Activated T-cell treated with anti-CD3 and anti-CD28 coated beads, Interleukin-2, amount 50 U/mL, for 72 hours (primary cell): ENCODE measurements around the gene ATP5MG. TPM values are rescaled to one million over a fixed set of nuclear protein-coding genes. Genes with fewer than 3 reads are reported as not detected.
"Not testable (repeated sequence)": the region's sequence is repeated elsewhere in the genome, so short reads cannot be mapped to it uniquely, and the experiment has no call there.

ENCODE experiments used
- ATAC-seq, 2 donors: fragments of 150-1000 bp; cut with Tn5 transposase; replicated peaks in 1 of 2; 2 replicates each; pipeline ENCODE4 v1.10.0; 2021; ENCODE audit warnings: moderate library complexity in 2 of 2, mild to moderate bottlenecking in 1 of 2
- DNase-seq, 2 donors: peaks; one replicate each; pipeline ENCODE4 v3.0.0; 2021 to 2022; ENCODE audit warnings: mixed read lengths in 1 of 2
- H3K27ac Mint-ChIP-seq: one replicate; pipeline ENCODE4 v1.8.0; 2022; ENCODE audit warnings: mild to moderate bottlenecking, moderate library complexity, mixed read lengths
- H3K27me3 Mint-ChIP-seq: one replicate; pipeline ENCODE4 v1.8.0; 2022; ENCODE audit warnings: low read depth, mixed read lengths
- H3K36me3 Mint-ChIP-seq, 2 donors: one replicate each; pipeline ENCODE4 v1.8.0; 2022; ENCODE audit warnings: mixed read lengths in 2 of 2, mild to moderate bottlenecking in 1 of 2; ENCODE audit not compliant: insufficient read depth in 2 of 2
- H3K4me1 Mint-ChIP-seq: one replicate; pipeline ENCODE4 v1.8.0; 2022; ENCODE audit warnings: low read depth, mixed read lengths
- H3K4me3 Mint-ChIP-seq, 2 donors: one replicate each; pipeline ENCODE4 v1.8.0; 2022; ENCODE audit warnings: mild to moderate bottlenecking in 2 of 2, mixed read lengths in 2 of 2, moderate library complexity in 2 of 2
- H3K9me3 Mint-ChIP-seq, 2 donors: one replicate each; pipeline ENCODE4 v1.8.0; 2022; ENCODE audit warnings: mixed read lengths in 2 of 2
- total RNA-seq, 2 donors: library from RNA; stranded (reverse); gene quantifications; one replicate each; pipeline ENCODE4 v1.2.3, GENCODE V29; 2022

Gene ATP5MG
- total RNA-seq, 2 donors from 2014 or later = 176 to 225 TPM

GRCh38 chr11:118415062-118415738 lies 13.8 kb downstream of the ATP5MG start:
- Mint-ChIP-seq H3K27me3 (no peaks in the 10 kb centered on the region), H3K4me1 (no peaks in the 10 kb centered on the region), H3K36me3 (peaks cover 0 to 3% of the 10 kb centered on the region in 2 donors), H3K27ac (no peak overlapping the region), H3K9me3 (no peaks in the 10 kb centered on the region), H3K4me3 (no peak overlapping the region)
- DNase-seq (no peak), ATAC-seq (no peak)

- ATAC-seq (peak; percentile 84 to 87), DNase-seq (peak in 1 of 2 donors; percentile 33)
- H3K27me3 Mint-ChIP-seq = no peaks in the 10 kb centered on the region
These were observed 14.3 kb downstream of the ATP5MG start for GRCh38 chr11:118415739-118416068.

GRCh38 chr11:118416900-118417299 lies 15.5 kb downstream of the ATP5MG start:
- not testable (repeated sequence) for DNase-seq, ATAC-seq, H3K27me3 Mint-ChIP-seq, H3K36me3 Mint-ChIP-seq, H3K4me3 Mint-ChIP-seq, H3K27ac Mint-ChIP-seq, H3K4me1 Mint-ChIP-seq, H3K9me3 Mint-ChIP-seq

More at GRCh38 chr11:118415739-118416068, 14.3 kb downstream of the ATP5MG start:
- H3K36me3 Mint-ChIP-seq = no peaks in the 10 kb centered on the region
- no peaks in the 10 kb centered on the region for H3K9me3 Mint-ChIP-seq
- H3K27ac Mint-ChIP-seq = no peak overlapping the region
- no peak overlapping the region for H3K4me3 Mint-ChIP-seq
- H3K4me1 Mint-ChIP-seq = no peaks in the 10 kb centered on the region

DNA sequence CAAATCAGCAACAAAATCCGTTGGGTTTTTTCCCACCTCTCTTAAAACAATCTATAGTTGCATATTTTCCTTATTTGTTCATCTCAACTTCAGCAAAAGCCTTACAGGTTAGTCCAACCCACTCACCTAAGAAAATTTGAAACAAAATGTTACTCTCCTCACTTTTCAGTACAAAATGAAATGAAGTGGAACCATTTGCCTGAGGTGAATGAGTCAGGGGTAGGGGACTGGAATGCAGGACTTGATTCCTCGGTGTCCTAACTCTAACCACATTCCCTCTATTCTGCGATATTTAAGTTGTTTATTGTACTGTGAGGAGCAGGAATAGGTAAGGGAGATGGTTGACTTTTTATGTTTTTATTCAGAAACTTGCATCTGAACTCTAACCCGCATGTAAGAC lies 16.4 kb downstream of the ATP5MG start:
- ATAC-seq (no peak), DNase-seq (no peak)
- H3K36me3 Mint-ChIP-seq = no peaks in the 10 kb centered on the region
- no peak overlapping the region for H3K27ac Mint-ChIP-seq
- H3K4me1 Mint-ChIP-seq = no peaks in the 10 kb centered on the region
- H3K9me3 Mint-ChIP-seq = no peaks in the 10 kb centered on the region
- no peak overlapping the region for H3K4me3 Mint-ChIP-seq
- no peaks in the 10 kb centered on the region for H3K27me3 Mint-ChIP-seq

GRCh38 chr11:118418766-118419165 lies 17.4 kb downstream of the ATP5MG start:
- Mint-ChIP-seq H3K4me1 (no peaks in the 10 kb centered on the region), H3K4me3 (no peak overlapping the region), H3K36me3 (no peaks in the 10 kb centered on the region), H3K9me3 (no peaks in the 10 kb centered on the region), H3K27ac (no peak overlapping the region), H3K27me3 (no peaks in the 10 kb centered on the region)
- ATAC-seq = no peak
- no peak for DNase-seq

DNA sequence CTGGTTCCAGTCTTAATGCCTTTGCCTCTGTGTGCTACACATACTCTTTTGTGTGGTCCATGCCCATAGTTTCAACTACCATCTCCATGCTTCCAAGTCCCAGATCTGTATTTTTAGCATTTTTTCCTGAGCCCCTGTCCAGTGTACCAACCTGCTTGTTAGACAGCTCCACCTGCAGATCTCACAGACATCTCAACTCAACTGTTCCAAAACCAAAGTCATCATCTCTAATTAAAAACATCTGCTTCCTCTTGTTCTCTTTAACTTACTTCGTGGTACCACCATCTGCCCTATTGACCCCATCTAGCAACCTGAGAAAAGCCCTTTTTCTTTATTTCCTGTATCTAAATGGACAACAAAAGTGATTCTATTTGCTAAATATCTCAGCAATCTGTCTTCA lies 26.3 kb downstream of the ATP5MG start:
- Mint-ChIP-seq H3K9me3 (no peaks in the 10 kb centered on the region), H3K36me3 (no peaks in the 10 kb centered on the region), H3K4me1 (peaks cover 13% of the 10 kb centered on the region), H3K27me3 (no peaks in the 10 kb centered on the region), H3K27ac (no peak overlapping the region), H3K4me3 (no peak overlapping the region)
- ATAC-seq = no peak
- DNase-seq = no peak

DNA sequence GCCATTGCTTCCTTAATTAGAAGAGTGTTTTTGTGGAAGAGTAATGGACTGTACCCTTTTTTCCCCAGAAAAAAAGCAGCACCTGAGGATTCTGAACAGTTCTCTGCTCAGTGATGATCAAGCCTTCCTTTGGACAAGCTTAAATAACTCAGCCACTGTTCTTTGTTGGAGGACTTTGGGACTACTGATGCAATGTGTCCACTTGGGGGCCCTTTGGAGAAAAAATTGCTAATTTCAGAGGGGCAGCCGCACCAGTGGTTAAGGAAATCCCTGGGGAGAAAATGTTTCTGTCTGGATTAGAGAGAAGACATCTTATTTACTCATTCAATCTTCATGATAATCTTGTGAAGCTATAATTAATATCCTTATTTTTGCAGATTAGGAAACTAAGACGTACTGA lies 29.6 kb downstream of the ATP5MG start:
- H3K27ac Mint-ChIP-seq = no peak overlapping the region
- H3K4me1 Mint-ChIP-seq = peaks cover 27% of the 10 kb centered on the region

DNA sequence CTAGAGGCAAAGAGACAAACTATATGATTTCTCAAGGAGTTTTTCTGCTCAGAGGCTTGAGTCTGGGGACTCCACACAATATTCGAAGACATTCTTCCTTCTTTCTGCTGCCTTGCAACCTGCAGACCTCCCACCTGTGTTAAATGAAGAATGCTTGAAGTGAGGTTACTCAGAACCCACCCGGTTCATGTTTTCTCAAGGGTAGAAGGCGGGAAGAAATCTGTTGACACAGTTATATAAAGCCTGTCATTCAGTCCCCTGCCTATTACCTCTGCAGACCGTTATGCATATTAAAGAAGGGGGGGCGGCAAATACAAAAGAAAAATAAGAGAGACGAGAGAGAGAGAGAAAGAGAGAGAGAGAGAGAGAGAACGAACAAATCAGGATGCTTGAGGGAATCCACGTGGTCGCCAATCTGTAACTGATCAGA lies 32.7 kb downstream of the ATP5MG start:
- DNase-seq = no peak
- no peak for ATAC-seq
- H3K27ac Mint-ChIP-seq = peak overlapping the region; percentile 47
- H3K4me1 Mint-ChIP-seq = peaks cover 24% of the 10 kb centered on the region
- H3K9me3 Mint-ChIP-seq = no peaks in the 10 kb centered on the region
- H3K27me3 Mint-ChIP-seq = no peaks in the 10 kb centered on the region
- peak overlapping the region; percentile 96 to 98 for H3K4me3 Mint-ChIP-seq
- H3K36me3 Mint-ChIP-seq = peaks cover 4% of the 10 kb centered on the region in 2 donors

More for the DNA sequence above, 29.6 kb downstream of the ATP5MG start:
- no peak overlapping the region for H3K4me3 Mint-ChIP-seq
- no peaks in the 10 kb centered on the region for H3K36me3 Mint-ChIP-seq
- DNase-seq (no peak), ATAC-seq (no peak)
- no peaks in the 10 kb centered on the region for H3K9me3 Mint-ChIP-seq
- no peaks in the 10 kb centered on the region for H3K27me3 Mint-ChIP-seq

DNA sequence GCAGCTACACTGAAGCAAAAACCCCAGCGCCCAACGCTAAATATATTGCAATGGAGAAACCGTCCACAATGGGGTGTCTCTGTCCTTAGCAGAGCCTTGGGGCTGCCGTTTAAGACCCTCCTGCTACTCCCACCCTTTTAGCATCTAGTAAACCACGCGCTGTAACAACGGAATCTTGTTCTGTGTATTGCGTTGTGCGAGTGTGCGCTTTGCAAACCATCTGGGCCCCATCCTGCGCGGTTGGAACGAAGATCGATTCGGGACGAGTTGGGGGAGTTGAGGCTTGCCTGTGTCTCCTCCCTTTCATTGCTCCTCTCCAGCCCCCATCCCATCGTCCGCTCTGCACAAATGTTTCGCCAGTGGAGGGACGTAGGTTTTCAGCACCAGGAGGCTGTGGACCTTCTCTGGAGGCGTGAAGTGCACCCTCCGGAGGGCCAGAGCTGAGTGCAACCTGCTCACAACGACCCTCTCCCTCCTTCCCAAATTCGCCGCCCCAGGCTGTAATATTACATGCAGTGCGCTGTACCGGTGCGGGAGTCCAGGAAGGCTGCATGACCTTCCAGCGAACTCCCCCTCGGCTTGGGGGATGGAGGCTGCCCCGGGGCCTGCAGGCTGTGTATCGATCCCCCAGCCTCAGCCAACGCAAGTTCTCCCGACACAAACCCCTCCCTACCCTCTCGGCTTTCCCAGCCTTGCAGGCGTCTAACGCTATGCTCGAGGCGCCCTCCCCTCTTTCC lies 33.3 kb downstream of the ATP5MG start:
- peak overlapping the region; percentile 96 to 98 for H3K4me3 Mint-ChIP-seq
- H3K27ac Mint-ChIP-seq = peak overlapping the region; percentile 90
- H3K36me3 Mint-ChIP-seq = peaks cover 4% of the 10 kb centered on the region in 2 donors
- no peaks in the 10 kb centered on the region for H3K27me3 Mint-ChIP-seq
- H3K4me1 Mint-ChIP-seq = peaks cover 30% of the 10 kb centered on the region
- ATAC-seq (peak; percentile 11 to 21), DNase-seq (peak; percentile 44 to 55)
- H3K9me3 Mint-ChIP-seq = no peaks in the 10 kb centered on the region

- no peaks in the 10 kb centered on the region for H3K27me3 Mint-ChIP-seq
These were observed 34.0 kb downstream of the ATP5MG start for GRCh38 chr11:118435290-118435892.

GRCh38 chr11:118435893-118436624 lies 34.7 kb downstream of the ATP5MG start, which contains the start of gene KMT2A:
Gene KMT2A (plus strand): TSS chr11:118436492. CDS start chr11:118436513, 21 bp downstream.
- DNase-seq (peak; percentile 94 to 97), ATAC-seq (peak; percentile 60 to 68)
- Mint-ChIP-seq H3K4me1 (peaks cover 44% of the 10 kb centered on the region), H3K9me3 (no peaks in the 10 kb centered on the region), H3K27me3 (no peaks in the 10 kb centered on the region), H3K27ac (peak within 1 kb of the TSS; percentile 90), H3K4me3 (peak within 1 kb of the TSS; percentile 96 to 99), H3K36me3 (peaks cover 4 to 8% of the 10 kb centered on the region in 2 donors)

More at GRCh38 chr11:118435290-118435892, 34.0 kb downstream of the ATP5MG start:
- ATAC-seq = peak; percentile 27 to 37
- Mint-ChIP-seq H3K4me1 (peaks cover 37% of the 10 kb centered on the region), H3K9me3 (no peaks in the 10 kb centered on the region), H3K36me3 (peaks cover 4% of the 10 kb centered on the region in 2 donors), H3K27ac (peak overlapping the region; percentile 90), H3K4me3 (peak overlapping the region; percentile 96 to 98)
- peak; percentile 65 to 77 for DNase-seq

GRCh38 chr11:118436639-118437207 lies 35.3 kb downstream of the ATP5MG start:
- no peaks in the 10 kb centered on the region for H3K9me3 Mint-ChIP-seq
- H3K27ac Mint-ChIP-seq = no peak overlapping the region
- DNase-seq (peak; percentile 67 to 77), ATAC-seq (peak; percentile 42 to 51)
- H3K4me3 Mint-ChIP-seq = peak overlapping the region; percentile 94 to 99
- no peaks in the 10 kb centered on the region for H3K27me3 Mint-ChIP-seq
- peaks cover 50% of the 10 kb centered on the region for H3K4me1 Mint-ChIP-seq
- peaks cover 4 to 11% of the 10 kb centered on the region in 2 donors for H3K36me3 Mint-ChIP-seq
